HUES48 (cell line): ENCODE results near the gene ERFL.

Experiments
- H3K27ac ChIP-seq: one replicate; pipeline ENCODE4 v1.7.0; 2013; ENCODE audit warnings: low read depth, low read length, inconsistent platforms
- H3K27me3 ChIP-seq: 2 replicates; pipeline ENCODE4 v1.6.1; 2013; ENCODE audit warnings: mild to moderate bottlenecking, low read length; ENCODE audit not compliant: control insufficient read depth, insufficient read depth
- H3K36me3 ChIP-seq: 2 replicates; pipeline ENCODE4 v1.6.1; 2013; ENCODE audit warnings: low read length; ENCODE audit not compliant: control insufficient read depth, insufficient read depth
- H3K4me1 ChIP-seq: 2 replicates; pipeline ENCODE4 v1.6.1; 2013; ENCODE audit warnings: mild to moderate bottlenecking, low read length; ENCODE audit not compliant: control insufficient read depth, insufficient read depth
- H3K4me3 ChIP-seq: 2 replicates; pipeline ENCODE4 v1.5.1; 2013; ENCODE audit warnings: mild to moderate bottlenecking, low read depth, low read length
- H3K9ac ChIP-seq: 2 replicates; pipeline ENCODE4 v1.6.1; 2013; ENCODE audit warnings: mild to moderate bottlenecking, low read depth, low read length, moderate library complexity
- H3K9me3 ChIP-seq: 2 replicates; pipeline ENCODE4 v1.6.1; 2013; ENCODE audit warnings: low read length; ENCODE audit not compliant: control insufficient read depth, insufficient read depth

The ERFL gene

DNA sequence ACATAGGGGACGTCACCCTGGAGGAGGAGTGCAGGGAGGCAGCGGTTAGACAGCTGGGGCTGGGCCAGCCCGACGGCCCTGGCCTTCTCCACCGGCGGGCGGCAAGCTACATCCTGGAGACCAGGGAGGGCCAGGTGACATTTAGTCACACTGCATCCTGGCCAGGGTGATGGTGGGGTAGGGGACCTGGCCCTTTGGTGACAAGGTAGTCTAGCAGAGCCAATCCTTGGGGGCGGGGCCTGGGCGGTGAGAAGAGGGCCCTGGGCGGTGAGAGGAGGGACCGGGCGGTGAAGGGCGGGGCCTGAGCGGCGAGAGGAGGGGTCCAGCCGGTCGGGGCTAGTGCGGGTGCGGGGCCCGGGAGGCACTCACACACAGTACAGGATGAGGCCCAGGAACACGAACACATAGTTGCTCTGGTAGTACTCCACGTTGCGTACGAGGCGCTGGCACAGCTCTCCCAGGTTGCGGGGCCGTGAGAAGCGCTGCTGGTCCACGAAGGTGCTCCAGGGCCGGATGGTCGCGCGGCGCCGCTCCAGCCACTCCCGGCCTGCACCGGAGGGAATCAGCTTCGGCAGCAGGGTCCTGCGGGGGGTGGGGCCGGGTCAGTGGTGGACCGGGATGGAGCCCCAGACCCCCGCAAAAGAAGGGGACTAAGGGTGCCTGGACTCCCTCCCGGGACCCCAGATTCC, 30.3 kb upstream of the ERFL start:
- Histone ChIP-seq H3K4me1 (peaks cover 5% of the 10 kb centered on the region), H3K9ac (peak overlapping the region; percentile 55; the same call in 1 of the 2 replicates), H3K9me3 (no peaks in the 10 kb centered on the region), H3K36me3 (peaks cover 15% of the 10 kb centered on the region), H3K27ac (peak overlapping the region; percentile 74), H3K27me3 (no peaks in the 10 kb centered on the region), H3K4me3 (peak overlapping the region; percentile 81)

GRCh38 chr19:41957838-41958366, 29.7 kb upstream of the ERFL start:
- Histone ChIP-seq H3K4me3 (peak overlapping the region; percentile 81), H3K9ac (no peak overlapping the region), H3K9me3 (no peaks in the 10 kb centered on the region), H3K27me3 (no peaks in the 10 kb centered on the region), H3K27ac (no peak overlapping the region), H3K4me1 (peaks cover 5% of the 10 kb centered on the region), H3K36me3 (peaks cover 15% of the 10 kb centered on the region)

GRCh38 chr19:41957161-41957837, 29.1 kb upstream of the ERFL start:
- H3K9ac ChIP-seq: no peak overlapping the region
- no peak overlapping the region for H3K4me3 ChIP-seq
- H3K9me3 ChIP-seq: no peaks in the 10 kb centered on the region

GRCh38 chr19:41956621-41957020, 28.4 kb upstream of the ERFL start:
- Histone ChIP-seq H3K27me3 (no peaks in the 10 kb centered on the region), H3K4me3 (no peak overlapping the region), H3K4me1 (peaks cover 5% of the 10 kb centered on the region), H3K9me3 (no peaks in the 10 kb centered on the region), H3K36me3 (peaks cover 15% of the 10 kb centered on the region), H3K9ac (no peak overlapping the region), H3K27ac (no peak overlapping the region)

More at GRCh38 chr19:41957161-41957837, 29.1 kb upstream of the ERFL start:
- H3K4me1 ChIP-seq: peaks cover 5% of the 10 kb centered on the region
- H3K27ac ChIP-seq: no peak overlapping the region
- no peaks in the 10 kb centered on the region for H3K27me3 ChIP-seq
- peaks cover 15% of the 10 kb centered on the region for H3K36me3 ChIP-seq

- no peak overlapping the region for H3K27ac ChIP-seq
Measured at GRCh38 chr19:41955521-41955920, 27.3 kb upstream of the ERFL start.

GRCh38 chr19:41951686-41952172, 23.5 kb upstream of the ERFL start:
- Histone ChIP-seq H3K4me3 (peak overlapping the region; percentile 54), H3K9me3 (no peaks in the 10 kb centered on the region), H3K4me1 (no peaks in the 10 kb centered on the region), H3K27me3 (peaks cover 6% of the 10 kb centered on the region; the same call in 1 of the 2 replicates), H3K36me3 (peaks cover 7% of the 10 kb centered on the region), H3K9ac (no peak overlapping the region), H3K27ac (no peak overlapping the region)

More at GRCh38 chr19:41955521-41955920, 27.3 kb upstream of the ERFL start:
- Histone ChIP-seq H3K4me3 (no peak overlapping the region), H3K9ac (no peak overlapping the region), H3K36me3 (peaks cover 15% of the 10 kb centered on the region), H3K9me3 (no peaks in the 10 kb centered on the region), H3K4me1 (peaks cover 5% of the 10 kb centered on the region), H3K27me3 (no peaks in the 10 kb centered on the region)

GRCh38 chr19:41947091-41947490, 18.8 kb upstream of the ERFL start:
- Histone ChIP-seq H3K9ac (no peak overlapping the region), H3K36me3 (no peaks in the 10 kb centered on the region), H3K9me3 (no peaks in the 10 kb centered on the region), H3K27me3 (peaks cover 13% of the 10 kb centered on the region), H3K27ac (no peak overlapping the region), H3K4me3 (no peak overlapping the region), H3K4me1 (no peaks in the 10 kb centered on the region)

- H3K36me3 ChIP-seq: no peaks in the 10 kb centered on the region
- no peak overlapping the region for H3K9ac ChIP-seq
- H3K27me3 ChIP-seq: peaks cover 30% of the 10 kb centered on the region
- no peaks in the 10 kb centered on the region for H3K4me1 ChIP-seq
- H3K27ac ChIP-seq: no peak overlapping the region
- H3K9me3 ChIP-seq: no peaks in the 10 kb centered on the region
- no peak overlapping the region for H3K4me3 ChIP-seq
Measured at GRCh38 chr19:41945135-41945766, 17.0 kb upstream of the ERFL start.

DNA sequence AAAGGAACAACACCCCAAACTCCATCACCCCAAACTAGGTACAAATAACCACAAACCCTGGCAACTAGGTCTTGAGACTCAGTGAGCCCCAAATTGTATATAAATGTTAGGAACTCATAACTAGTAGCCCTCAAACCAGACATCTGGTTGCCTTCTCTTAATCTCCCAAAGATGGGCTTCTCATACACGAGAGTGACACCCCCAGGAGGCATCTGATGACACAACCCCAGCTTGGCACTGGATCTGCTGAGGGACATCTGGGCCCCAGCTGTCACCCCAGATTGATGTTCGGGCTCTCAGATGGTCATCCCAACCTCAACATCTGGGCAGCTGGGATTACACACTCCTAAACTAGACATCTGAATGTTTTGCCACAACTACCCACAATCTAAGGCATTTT, 16.1 kb upstream of the ERFL start:
- no peak overlapping the region for H3K9ac ChIP-seq

GRCh38 chr19:41941410-41942202, 13.4 kb upstream of the ERFL start:
- H3K9ac ChIP-seq: no peak overlapping the region
- no peak overlapping the region for H3K27ac ChIP-seq
- peaks cover 46% of the 10 kb centered on the region for H3K27me3 ChIP-seq
- H3K36me3 ChIP-seq: no peaks in the 10 kb centered on the region
- no peaks in the 10 kb centered on the region for H3K9me3 ChIP-seq
- H3K4me1 ChIP-seq: no peaks in the 10 kb centered on the region
- no peak overlapping the region for H3K4me3 ChIP-seq

More for the DNA sequence above, 16.1 kb upstream of the ERFL start:
- Histone ChIP-seq H3K9me3 (no peaks in the 10 kb centered on the region), H3K36me3 (no peaks in the 10 kb centered on the region), H3K27ac (no peak overlapping the region), H3K27me3 (peaks cover 35% of the 10 kb centered on the region), H3K4me3 (no peak overlapping the region), H3K4me1 (no peaks in the 10 kb centered on the region)
